ENCODE data around the gene SNAPC3.

DNA sequence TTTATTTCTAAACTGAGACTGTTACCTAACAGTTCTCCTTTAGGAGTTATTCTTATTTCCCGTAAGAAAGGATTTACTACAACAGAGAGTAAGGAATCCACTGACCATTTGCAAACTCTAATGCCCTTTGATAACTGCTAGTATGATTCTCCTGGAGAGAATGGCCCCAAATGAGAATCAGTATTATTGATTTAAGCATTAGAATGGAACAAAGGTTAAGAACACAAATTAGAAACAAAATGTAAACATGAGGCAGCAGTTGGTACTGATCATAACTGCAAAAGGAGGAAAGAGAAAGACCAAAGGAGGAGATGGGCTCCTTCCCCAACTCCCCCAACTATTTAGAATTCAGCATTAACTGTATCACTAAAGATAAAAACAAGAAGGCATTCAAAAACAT lies 57.4 kb downstream of the SNAPC3 start:
- TF ChIP-seq, protein P1, sequence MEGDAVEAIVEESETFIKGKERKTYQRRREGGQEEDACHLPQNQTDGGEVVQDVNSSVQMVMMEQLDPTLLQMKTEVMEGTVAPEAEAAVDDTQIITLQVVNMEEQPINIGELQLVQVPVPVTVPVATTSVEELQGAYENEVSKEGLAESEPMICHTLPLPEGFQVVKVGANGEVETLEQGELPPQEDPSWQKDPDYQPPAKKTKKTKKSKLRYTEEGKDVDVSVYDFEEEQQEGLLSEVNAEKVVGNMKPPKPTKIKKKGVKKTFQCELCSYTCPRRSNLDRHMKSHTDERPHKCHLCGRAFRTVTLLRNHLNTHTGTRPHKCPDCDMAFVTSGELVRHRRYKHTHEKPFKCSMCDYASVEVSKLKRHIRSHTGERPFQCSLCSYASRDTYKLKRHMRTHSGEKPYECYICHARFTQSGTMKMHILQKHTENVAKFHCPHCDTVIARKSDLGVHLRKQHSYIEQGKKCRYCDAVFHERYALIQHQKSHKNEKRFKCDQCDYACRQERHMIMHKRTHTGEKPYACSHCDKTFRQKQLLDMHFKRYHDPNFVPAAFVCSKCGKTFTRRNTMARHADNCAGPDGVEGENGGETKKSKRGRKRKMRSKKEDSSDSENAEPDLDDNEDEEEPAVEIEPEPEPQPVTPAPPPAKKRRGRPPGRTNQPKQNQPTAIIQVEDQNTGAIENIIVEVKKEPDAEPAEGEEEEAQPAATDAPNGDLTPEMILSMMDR (IDR thresholded peaks at IDR 0.05) = no peak
- no peak for TF ChIP-seq POLR2A (IDR thresholded peaks at IDR 0.05)

All from lower leg skin (tissue), 3 donors.